ENCODE data around the gene C1QL2.

- TF ChIP-seq CTCF (IDR thresholded peaks at IDR 0.05) (no peak), POLR2A (IDR thresholded peaks at IDR 0.05) (no peak)
Measured at GRCh38 chr2:119201815-119202214, 43.3 kb upstream of the C1QL2 start.
